ENCODE measurements around the gene CEP89. TPM values are rescaled to one million over a fixed set of nuclear protein-coding genes. Genes with fewer than 3 reads are reported as not detected.
"Not testable (repeated sequence)": the region's sequence is repeated elsewhere in the genome, so short reads cannot be mapped to it uniquely, and the experiment has no call there.

Gene CEP89
- total and polyA plus RNA-seq, 7 donors, result 7.0 to 27.1 (median 10.0) TPM

DNA sequence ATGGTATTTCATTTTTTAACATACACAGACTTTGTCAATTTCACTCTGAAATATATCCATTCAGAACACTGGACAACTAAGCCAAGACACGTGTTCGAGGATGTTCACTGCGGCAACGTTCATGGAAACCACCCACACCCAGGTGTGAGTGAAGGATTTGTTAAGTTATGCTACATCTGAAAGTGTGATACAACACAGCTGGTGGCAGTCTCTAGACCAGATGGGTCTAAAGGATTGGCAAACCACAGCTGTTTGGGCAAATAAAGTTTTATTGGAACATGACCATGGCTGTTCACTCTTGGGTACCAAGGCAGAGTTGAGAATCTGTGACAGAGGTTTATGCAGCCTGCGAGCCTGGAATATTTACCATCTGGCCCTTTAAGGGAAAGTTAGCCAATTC is 114.2 kb downstream of the CEP89 start:
- no peaks in the 10 kb centered on the region for H3K36me3 ChIP-seq (ENCODE audit: insufficient read depth in 1 of 2, low read depth in 1 of 2)
- no peak overlapping the region for H3K27ac ChIP-seq
- TF ChIP-seq, protein P1, sequence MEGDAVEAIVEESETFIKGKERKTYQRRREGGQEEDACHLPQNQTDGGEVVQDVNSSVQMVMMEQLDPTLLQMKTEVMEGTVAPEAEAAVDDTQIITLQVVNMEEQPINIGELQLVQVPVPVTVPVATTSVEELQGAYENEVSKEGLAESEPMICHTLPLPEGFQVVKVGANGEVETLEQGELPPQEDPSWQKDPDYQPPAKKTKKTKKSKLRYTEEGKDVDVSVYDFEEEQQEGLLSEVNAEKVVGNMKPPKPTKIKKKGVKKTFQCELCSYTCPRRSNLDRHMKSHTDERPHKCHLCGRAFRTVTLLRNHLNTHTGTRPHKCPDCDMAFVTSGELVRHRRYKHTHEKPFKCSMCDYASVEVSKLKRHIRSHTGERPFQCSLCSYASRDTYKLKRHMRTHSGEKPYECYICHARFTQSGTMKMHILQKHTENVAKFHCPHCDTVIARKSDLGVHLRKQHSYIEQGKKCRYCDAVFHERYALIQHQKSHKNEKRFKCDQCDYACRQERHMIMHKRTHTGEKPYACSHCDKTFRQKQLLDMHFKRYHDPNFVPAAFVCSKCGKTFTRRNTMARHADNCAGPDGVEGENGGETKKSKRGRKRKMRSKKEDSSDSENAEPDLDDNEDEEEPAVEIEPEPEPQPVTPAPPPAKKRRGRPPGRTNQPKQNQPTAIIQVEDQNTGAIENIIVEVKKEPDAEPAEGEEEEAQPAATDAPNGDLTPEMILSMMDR (IDR thresholded peaks at IDR 0.05), result no peak
- H3K27me3 ChIP-seq (ENCODE audit: insufficient read depth in 3 of 3, low read length in 2 of 3), result no peaks in the 10 kb centered on the region
- H3K4me3 ChIP-seq, result no peak overlapping the region
- no peak for ATAC-seq
- DNase-seq, result no peak
- H3K4me1 ChIP-seq, result no peaks in the 10 kb centered on the region
- 75 to 82% (median 81%) methylated on average over 5 of the region's 5 CpGs for WGBS, 3 donors
- H3K9me3 ChIP-seq, result no peaks in the 10 kb centered on the region
- intact Hi-C loops (cut with DNase I), result no loop called here

- H3K4me3 ChIP-seq; H3K27ac ChIP-seq; H3K27me3 ChIP-seq (ENCODE audit: insufficient read depth in 3 of 3, low read length in 2 of 3); H3K9me3 ChIP-seq; intact Hi-C loops (cut with DNase I); H3K4me1 ChIP-seq; H3K36me3 ChIP-seq (ENCODE audit: insufficient read depth in 1 of 2, low read depth in 1 of 2); ATAC-seq; DNase-seq: not testable (repeated sequence)
- 88 to 91% (median 90%) methylated on average over 7 of the region's 7 CpGs for whole genome bisulfite sequencing, 3 donors
These were observed 114.9 kb downstream of the CEP89 start for GRCh38 chr19:32856818-32857217.

DNA sequence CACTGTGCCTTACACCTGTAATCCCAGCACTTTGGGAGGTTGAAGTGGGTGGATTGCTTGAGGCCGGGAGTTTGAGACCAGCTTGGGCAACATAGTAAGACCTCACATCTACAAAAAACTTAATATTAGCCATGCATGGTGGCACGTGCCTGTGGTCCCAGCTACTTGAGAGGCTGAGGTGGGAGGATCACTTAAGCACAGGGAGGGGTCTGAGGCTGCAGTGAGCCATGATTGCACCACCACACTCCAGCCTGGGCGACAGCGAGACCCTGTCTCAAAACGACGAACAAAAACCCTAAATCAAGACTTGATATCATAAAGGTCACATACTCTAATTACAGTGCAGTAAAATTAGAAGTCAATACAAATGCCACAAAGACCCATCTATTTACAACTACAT is 119.5 kb downstream of the CEP89 start:
- Histone ChIP-seq H3K9me3 (no peaks in the 10 kb centered on the region), H3K27ac (no peak overlapping the region), H3K36me3 (ENCODE audit: insufficient read depth in 1 of 2, low read depth in 1 of 2) (no peaks in the 10 kb centered on the region), H3K4me3 (no peak overlapping the region), H3K27me3 (ENCODE audit: insufficient read depth in 3 of 3, low read length in 2 of 3) (no peaks in the 10 kb centered on the region), H3K4me1 (no peaks in the 10 kb centered on the region)
- WGBS, 3 donors, result 86 to 90% (median 89%) methylated on average over 6 of the region's 6 CpGs
- no peak for ATAC-seq
- intact Hi-C loops (cut with DNase I), result no loop called here
- DNase-seq, result no peak
- TF ChIP-seq, protein P1 (IDR thresholded peaks at IDR 0.05), result no peak

DNA sequence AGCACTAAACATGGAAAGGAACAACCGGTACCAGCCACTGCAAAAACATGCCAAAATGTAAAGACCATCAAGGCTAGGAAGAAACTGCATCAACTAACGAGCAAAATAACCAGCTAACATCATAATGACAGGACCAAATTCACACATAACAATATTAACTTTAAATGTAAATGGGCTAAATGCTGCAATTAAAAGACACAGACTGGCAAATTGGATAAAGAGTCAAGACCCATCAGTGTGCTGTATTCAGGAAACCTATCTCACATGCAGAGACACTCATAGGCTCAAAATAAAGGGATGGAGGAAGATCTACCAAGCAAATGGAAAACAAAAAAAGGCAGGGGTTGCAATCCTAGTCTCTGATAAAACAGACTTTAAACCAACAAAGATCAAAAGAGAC is 123.7 kb downstream of the CEP89 start:
- 14% methylated on average over 1 of the region's 2 CpGs; no CpG with 5 or more reads in 2 of the 3 donors for WGBS, 3 donors
- intact Hi-C loops (cut with DNase I); H3K36me3 ChIP-seq (ENCODE audit: insufficient read depth in 1 of 2, low read depth in 1 of 2); H3K4me3 ChIP-seq; H3K9me3 ChIP-seq; ATAC-seq; H3K27me3 ChIP-seq (ENCODE audit: insufficient read depth in 3 of 3, low read length in 2 of 3); H3K4me1 ChIP-seq; H3K27ac ChIP-seq; DNase-seq: not testable (repeated sequence)

- intact Hi-C loops (cut with DNase I), result no loop called here
- Histone ChIP-seq H3K27ac (no peak overlapping the region), H3K9me3 (peaks cover 9% of the 10 kb centered on the region), H3K4me3 (no peak overlapping the region), H3K4me1 (no peaks in the 10 kb centered on the region), H3K36me3 (ENCODE audit: insufficient read depth in 1 of 2, low read depth in 1 of 2) (no peaks in the 10 kb centered on the region), H3K27me3 (ENCODE audit: insufficient read depth in 3 of 3, low read length in 2 of 3) (no peaks in the 10 kb centered on the region)
- TF ChIP-seq, protein P1 (IDR thresholded peaks at IDR 0.05), result no peak
- DNase-seq (no peak), ATAC-seq (no peak)
- 91 to 94% (median 93%) methylated on average over 19 of the region's 19 CpGs for WGBS, 3 donors
These were observed 128.0 kb downstream of the CEP89 start for GRCh38 chr19:32843716-32844245.

DNA sequence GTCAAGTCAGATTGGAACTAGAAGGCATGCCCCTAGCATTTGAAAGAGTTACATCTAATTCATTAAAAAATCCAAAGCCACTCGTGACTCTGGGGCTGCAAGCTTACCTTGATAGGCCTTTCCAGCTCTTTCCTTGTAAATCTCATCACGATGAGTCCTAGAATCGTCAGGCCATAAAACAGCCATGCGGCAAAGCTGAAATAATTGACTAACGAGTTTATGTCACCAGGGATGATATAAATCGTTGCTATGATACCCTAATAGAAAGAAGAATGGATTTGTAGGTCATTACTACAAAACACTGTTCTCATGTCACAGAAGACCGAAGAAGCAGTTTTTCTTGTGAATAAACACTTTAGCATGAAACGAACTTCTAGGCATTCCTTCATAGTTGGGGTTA is 129.7 kb downstream of the CEP89 start:
- Histone ChIP-seq H3K4me1 (no peaks in the 10 kb centered on the region), H3K9me3 (peaks cover 9% of the 10 kb centered on the region), H3K27ac (no peak overlapping the region), H3K36me3 (ENCODE audit: insufficient read depth in 1 of 2, low read depth in 1 of 2) (no peaks in the 10 kb centered on the region), H3K27me3 (ENCODE audit: insufficient read depth in 3 of 3, low read length in 2 of 3) (no peaks in the 10 kb centered on the region), H3K4me3 (no peak overlapping the region)
- WGBS, 3 donors, result 63 to 70% (median 67%) methylated on average over 8 of the region's 8 CpGs
- ATAC-seq (no peak), DNase-seq (no peak)
- intact Hi-C loops (cut with DNase I), result no loop called here
- TF ChIP-seq, protein P1 (IDR thresholded peaks at IDR 0.05), result no peak
